ENCODE data around the gene CTNND2.

DNA sequence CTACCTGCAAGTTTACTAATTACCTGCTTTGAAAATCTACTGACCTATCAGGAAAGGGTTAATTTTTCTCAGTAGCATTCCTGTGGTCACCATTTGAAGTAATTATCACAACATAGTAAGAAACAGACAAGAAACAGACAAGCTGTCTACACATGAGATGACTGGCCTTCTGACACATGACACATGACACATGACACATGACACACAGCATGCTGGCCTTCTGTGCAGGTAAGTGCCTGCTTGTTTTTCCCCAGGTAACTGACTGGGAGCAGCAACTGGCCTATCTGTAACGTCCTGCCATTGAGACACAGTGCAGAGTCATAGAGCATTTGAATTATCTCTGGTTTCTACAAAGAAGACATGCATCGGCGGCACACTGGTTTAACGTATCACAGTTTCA lies 222.4 kb downstream of the CTNND2 start:
- TF ChIP-seq, protein P1, sequence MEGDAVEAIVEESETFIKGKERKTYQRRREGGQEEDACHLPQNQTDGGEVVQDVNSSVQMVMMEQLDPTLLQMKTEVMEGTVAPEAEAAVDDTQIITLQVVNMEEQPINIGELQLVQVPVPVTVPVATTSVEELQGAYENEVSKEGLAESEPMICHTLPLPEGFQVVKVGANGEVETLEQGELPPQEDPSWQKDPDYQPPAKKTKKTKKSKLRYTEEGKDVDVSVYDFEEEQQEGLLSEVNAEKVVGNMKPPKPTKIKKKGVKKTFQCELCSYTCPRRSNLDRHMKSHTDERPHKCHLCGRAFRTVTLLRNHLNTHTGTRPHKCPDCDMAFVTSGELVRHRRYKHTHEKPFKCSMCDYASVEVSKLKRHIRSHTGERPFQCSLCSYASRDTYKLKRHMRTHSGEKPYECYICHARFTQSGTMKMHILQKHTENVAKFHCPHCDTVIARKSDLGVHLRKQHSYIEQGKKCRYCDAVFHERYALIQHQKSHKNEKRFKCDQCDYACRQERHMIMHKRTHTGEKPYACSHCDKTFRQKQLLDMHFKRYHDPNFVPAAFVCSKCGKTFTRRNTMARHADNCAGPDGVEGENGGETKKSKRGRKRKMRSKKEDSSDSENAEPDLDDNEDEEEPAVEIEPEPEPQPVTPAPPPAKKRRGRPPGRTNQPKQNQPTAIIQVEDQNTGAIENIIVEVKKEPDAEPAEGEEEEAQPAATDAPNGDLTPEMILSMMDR (IDR thresholded peaks at IDR 0.05; ENCODE audit: low read depth, low read length, missing input control), result no peak
- TF ChIP-seq TAF1 (conservative IDR thresholded peaks at IDR 0.05) (no peak), HNF4A (conservative IDR thresholded peaks at IDR 0.05) (no peak), YY1 (IDR thresholded peaks at IDR 0.05) (no peak)
- TF ChIP-seq, protein P2, sequence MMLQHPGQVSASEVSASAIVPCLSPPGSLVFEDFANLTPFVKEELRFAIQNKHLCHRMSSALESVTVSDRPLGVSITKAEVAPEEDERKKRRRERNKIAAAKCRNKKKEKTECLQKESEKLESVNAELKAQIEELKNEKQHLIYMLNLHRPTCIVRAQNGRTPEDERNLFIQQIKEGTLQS (IDR thresholded peaks at IDR 0.05), result no peak
- TF ChIP-seq, protein P3, sequence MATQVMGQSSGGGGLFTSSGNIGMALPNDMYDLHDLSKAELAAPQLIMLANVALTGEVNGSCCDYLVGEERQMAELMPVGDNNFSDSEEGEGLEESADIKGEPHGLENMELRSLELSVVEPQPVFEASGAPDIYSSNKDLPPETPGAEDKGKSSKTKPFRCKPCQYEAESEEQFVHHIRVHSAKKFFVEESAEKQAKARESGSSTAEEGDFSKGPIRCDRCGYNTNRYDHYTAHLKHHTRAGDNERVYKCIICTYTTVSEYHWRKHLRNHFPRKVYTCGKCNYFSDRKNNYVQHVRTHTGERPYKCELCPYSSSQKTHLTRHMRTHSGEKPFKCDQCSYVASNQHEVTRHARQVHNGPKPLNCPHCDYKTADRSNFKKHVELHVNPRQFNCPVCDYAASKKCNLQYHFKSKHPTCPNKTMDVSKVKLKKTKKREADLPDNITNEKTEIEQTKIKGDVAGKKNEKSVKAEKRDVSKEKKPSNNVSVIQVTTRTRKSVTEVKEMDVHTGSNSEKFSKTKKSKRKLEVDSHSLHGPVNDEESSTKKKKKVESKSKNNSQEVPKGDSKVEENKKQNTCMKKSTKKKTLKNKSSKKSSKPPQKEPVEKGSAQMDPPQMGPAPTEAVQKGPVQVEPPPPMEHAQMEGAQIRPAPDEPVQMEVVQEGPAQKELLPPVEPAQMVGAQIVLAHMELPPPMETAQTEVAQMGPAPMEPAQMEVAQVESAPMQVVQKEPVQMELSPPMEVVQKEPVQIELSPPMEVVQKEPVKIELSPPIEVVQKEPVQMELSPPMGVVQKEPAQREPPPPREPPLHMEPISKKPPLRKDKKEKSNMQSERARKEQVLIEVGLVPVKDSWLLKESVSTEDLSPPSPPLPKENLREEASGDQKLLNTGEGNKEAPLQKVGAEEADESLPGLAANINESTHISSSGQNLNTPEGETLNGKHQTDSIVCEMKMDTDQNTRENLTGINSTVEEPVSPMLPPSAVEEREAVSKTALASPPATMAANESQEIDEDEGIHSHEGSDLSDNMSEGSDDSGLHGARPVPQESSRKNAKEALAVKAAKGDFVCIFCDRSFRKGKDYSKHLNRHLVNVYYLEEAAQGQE (IDR thresholded peaks at IDR 0.05), result no peak
- TF ChIP-seq, protein P4, sequence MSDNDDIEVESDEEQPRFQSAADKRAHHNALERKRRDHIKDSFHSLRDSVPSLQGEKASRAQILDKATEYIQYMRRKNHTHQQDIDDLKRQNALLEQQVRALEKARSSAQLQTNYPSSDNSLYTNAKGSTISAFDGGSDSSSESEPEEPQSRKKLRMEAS (IDR thresholded peaks at IDR 0.05), result no peak
